A549 (cell line): ENCODE data around the gene LRRC8E. TPM values are rescaled to one million over a fixed set of nuclear protein-coding genes. Genes with fewer than 3 reads are reported as not detected.

Experiments
- ATAC-seq, 2 experiments: fragments of 200-7000 bp in 1 of 2; fragments of >200 bp in 1 of 2; cut with Nextera tagmentation in 1 of 2; cut with Tn5 transposase in 1 of 2; 3 replicates each; pipeline versions ENCODE4 v1.8.0 to v1.9.1; 2018 to 2020; ENCODE audit warnings: mild to moderate bottlenecking in 1 of 2, moderate library complexity in 1 of 2
- CTCF ChIA-PET: fragments of 300-600 bp; sonication (Branson Sonifier 250); formaldehyde crosslinking; extraction: SDS; loops from one replicate; lab custom pipeline; 2021; ENCODE audit warnings: antibody characterized with exemption, inconsistent platforms; lab: Yijun Ruan, JAX
- POLR2A ChIA-PET: fragments of 350-600 bp; formaldehyde crosslinking; extraction: SDS; loops from one replicate; lab custom pipeline; 2021; ENCODE audit warnings: antibody characterized with exemption, inconsistent platforms; lab: Yijun Ruan, JAX
- DNase-seq, 2 experiments: peaks; one replicate each; pipeline versions ENCODE4 v3.0.0 to v3.0.0-alpha.2; 2011 to 2016; ENCODE audit warnings: low read depth in 1 of 2, low spot score in 1 of 2
- FAIRE-seq: peaks from 2 replicates; lab custom pipeline; 2011; peaks lifted over from hg19 to GRCh38; lab: Jason Lieb, UNC
- H3K27ac ChIP-seq, 2 experiments: fragments of >200 bp; sonication (Bioruptor Twin); formaldehyde crosslinking; 3 replicates each; pipeline ENCODE4 v1.5.1; 2016 to 2017
- H3K4me1 ChIP-seq: fragments of >200 bp; sonication (Bioruptor Twin); formaldehyde crosslinking; 3 replicates; pipeline ENCODE4 v1.6.1; 2016
- H3K4me2 ChIP-seq: fragments of >200 bp; sonication (Bioruptor Twin); formaldehyde crosslinking; 3 replicates; pipeline ENCODE4 v1.6.1; 2016
- H3K4me3 ChIP-seq: fragments of >200 bp; sonication (Bioruptor Twin); formaldehyde crosslinking; 3 replicates; pipeline ENCODE4 v1.5.1; 2016
- H3K9me3 ChIP-seq: fragments of >200 bp; sonication (Bioruptor Twin); formaldehyde crosslinking; 3 replicates; pipeline ENCODE4 v1.6.1; 2016
- BHLHE40 ChIP-seq: IDR thresholded peaks from 2 replicates; pipeline ENCODE4 v1.6.1; 2012; ENCODE audit warnings: low read depth, low read length, inconsistent platforms
- CBX2 ChIP-seq: fragments of 200-600 bp; sonication (generic); IDR thresholded peaks from 2 replicates; pipeline ENCODE4 v1.6.1; 2016; ENCODE audit warnings: low read depth, mild to moderate bottlenecking, borderline replicate concordance
- CEBPB ChIP-seq, 2 experiments: fragments of >200 bp in 1 of 2; sonication (Bioruptor Twin) in 1 of 2; formaldehyde crosslinking in 1 of 2; IDR thresholded peaks; 2 replicates each; pipeline ENCODE4 v1.6.1; 2012 to 2016
- CTCF ChIP-seq: fragments of >200 bp; sonication (Bioruptor Twin); formaldehyde crosslinking; IDR thresholded peaks from 3 replicates; pipeline ENCODE4 v1.5.1; 2016
- EHMT2 ChIP-seq: fragments of 200-600 bp; sonication (generic); IDR thresholded peaks from 2 replicates; pipeline ENCODE4 v1.6.1; 2016; ENCODE audit warnings: antibody characterized with exemption, low read depth, mild to moderate bottlenecking, moderate library complexity
- EP300 ChIP-seq, 2 experiments: fragments of >200 bp; sonication (Bioruptor Twin); formaldehyde crosslinking; IDR thresholded peaks; 2 replicates in 1 of 2; 3 replicates in 1 of 2; pipeline ENCODE4 v1.6.1; 2016 to 2017
- FOSL2 ChIP-seq, 2 experiments: fragments of 450-650 bp in 1 of 2; fragments of >200 bp in 1 of 2; sonication (Bioruptor Twin) in 1 of 2; formaldehyde crosslinking; IDR thresholded peaks; 2 replicates each; pipeline versions ENCODE4 v1.5.0 to v1.6.1; 2016 to 2020; ENCODE audit warnings: mild to moderate bottlenecking in 1 of 2, moderate library complexity in 1 of 2
- FOXS1 ChIP-seq: fragments of 250-450 bp; sonication (Bioruptor Pico); IDR thresholded peaks from 2 replicates; pipeline ENCODE4 v1.5.0; 2020; ENCODE audit warnings: mild to moderate bottlenecking, moderate library complexity
- HOXA7 ChIP-seq: fragments of 250-450 bp; sonication (Bioruptor Pico); IDR thresholded peaks from 2 replicates; pipeline ENCODE4 v1.5.0; 2020; ENCODE audit warnings: mild to moderate bottlenecking, moderate library complexity
- JUN ChIP-seq, 2 experiments: fragments of >200 bp; sonication (Bioruptor Twin); formaldehyde crosslinking; IDR thresholded peaks; 2 replicates in 1 of 2; 3 replicates in 1 of 2; pipeline ENCODE4 v1.6.1; 2016 to 2017
- JUNB ChIP-seq: fragments of >200 bp; sonication (Bioruptor Twin); formaldehyde crosslinking; IDR thresholded peaks from 2 replicates; pipeline ENCODE4 v1.6.1; 2016
- KDM1A ChIP-seq: fragments of 200-600 bp; sonication (generic); IDR thresholded peaks from 2 replicates; pipeline ENCODE4 v1.6.1; 2016; ENCODE audit warnings: low read depth, mild to moderate bottlenecking
- MYC ChIP-seq: IDR thresholded peaks from 2 replicates; pipeline ENCODE4 v1.6.1; 2012; ENCODE audit warnings: mild to moderate bottlenecking, inconsistent platforms, low read length, improper control_type of control experiment, borderline replicate concordance
- NPAS2 ChIP-seq: fragments of 250-450 bp; sonication (Bioruptor Pico); IDR thresholded peaks from 2 replicates; pipeline ENCODE4 v1.8.0; 2022; ENCODE audit warnings: mild to moderate bottlenecking, moderate library complexity, borderline replicate concordance
- POLR2A ChIP-seq: IDR thresholded peaks from 2 replicates; pipeline ENCODE4 v1.6.1; 2012; ENCODE audit warnings: mild to moderate bottlenecking, low read length
- RARB ChIP-seq: fragments of 250-450 bp; sonication (Bioruptor Pico); IDR thresholded peaks from 2 replicates; pipeline ENCODE4 v1.8.0; 2021; ENCODE audit warnings: mild to moderate bottlenecking, moderate library complexity
- SREBF2 ChIP-seq: fragments of 450-650 bp; IDR thresholded peaks from 2 replicates; pipeline ENCODE4 v1.6.1; 2014; ENCODE audit warnings: mild to moderate bottlenecking, moderate library complexity
- TFCP2L1 ChIP-seq: fragments of 250-450 bp; sonication (Bioruptor Pico); IDR thresholded peaks from 2 replicates; pipeline ENCODE4 v1.5.0; 2021; ENCODE audit warnings: mild to moderate bottlenecking
- USF2 ChIP-seq: fragments of 450-650 bp; IDR thresholded peaks from 2 replicates; pipeline ENCODE4 v1.6.1; 2014; ENCODE audit warnings: antibody characterized with exemption
- ZFP36 ChIP-seq: fragments of 450-650 bp; IDR thresholded peaks from 2 replicates; pipeline ENCODE4 v1.6.1; 2014; ENCODE audit warnings: borderline replicate concordance; ENCODE audit not compliant: partially characterized antibody
- WGBS: methylation state at CpG from one replicate; pipeline ENCODE4 v1.1.6; 2017; ENCODE audit errors: missing lambda C conversion rate; 5-methylcytosine and 5-hydroxymethylcytosine counted together
- polyA plus RNA-seq, 4 experiments: library from polyadenylated mRNA; depleted of rRNA in 3 of 4; stranded (reverse); fragments of >200 nt; fragmentation: RNase III in 1 of 4; extraction: RNeasy Plus Mini Kit Qiagen cat#74134 plus additional on column Dnase treatment in 1 of 4; gene quantifications; 2 replicates in 3 of 4; 3 replicates in 1 of 4; pipeline ENCODE4 v1.2.3, GENCODE V29; 2011 to 2017
- TF ChIP-seq, protein P1 (sequence below): IDR thresholded peaks from 2 replicates; pipeline ENCODE4 v1.6.1; 2012
- TF ChIP-seq, protein P2 (sequence below): IDR thresholded peaks from 2 replicates; pipeline ENCODE4 v1.6.1; 2012; ENCODE audit warnings: low read depth, borderline replicate concordance
- TF ChIP-seq, protein P3 (sequence below): IDR thresholded peaks from 2 replicates; pipeline ENCODE4 v1.6.1; 2012

The LRRC8E gene
- polyA plus RNA-seq, 2 of the 4 experiments (the other 2 are of a cell fraction): 4.0 to 4.4 TPM

GRCh38 chr19:7867092-7867844, 21.0 kb upstream of the LRRC8E start:
- H3K4me3 ChIP-seq: no peak overlapping the region
- H3K4me2 ChIP-seq: no peak overlapping the region
- no peak for TF ChIP-seq ZFP36
- TF ChIP-seq SREBF2: no peak
- TF ChIP-seq MYC: no peak
- TF ChIP-seq RARB (CRISPR knock-in tag): no peak
- TF ChIP-seq NPAS2 (CRISPR knock-in tag): no peak
- no peak for TF ChIP-seq BHLHE40
- peaks cover 20% of the 10 kb centered on the region for H3K4me1 ChIP-seq
- ATAC-seq (no peak), FAIRE-seq (no peak), DNase-seq (no peak)
- H3K9me3 ChIP-seq: no peaks in the 10 kb centered on the region
- no peak overlapping the region for H3K27ac ChIP-seq
- POLR2A ChIA-PET: interaction anchor here (0.7 kb wide), 1 partner anchor 328 kb away, joined by 4 read pairs; no protein-coding TSS in a partner anchor
- CTCF ChIA-PET: interaction anchor here (2.3 to 2.5 kb wide), 3 partner anchors 14 to 53 kb away, joined by 10 to 18 read pairs (median 13); partner anchors contain the start of gene SNAPC2
- 86% methylated on average over 6 of the region's 9 CpGs for WGBS

GRCh38 chr19:7868326-7868670, 20.0 kb upstream of the LRRC8E start:
- H3K4me2 ChIP-seq: peak overlapping the region; percentile 81
- POLR2A ChIA-PET: interaction anchor here (0.7 to 2.2 kb wide), 4 partner anchors 16 to 52 kb away, joined by 5 to 13 read pairs (median 8); partner anchors contain the start of genes LRRC8E, MAP2K7 and SNAPC2
- peak overlapping the region; percentile 54 for H3K4me3 ChIP-seq
- DNase-seq (peak in 1 of 2 experiments; percentile 68), ATAC-seq (peak in 1 of 2 experiments; percentile 11; a peak in 3 of 6 replicates), FAIRE-seq (no peak)
- CTCF ChIA-PET: interaction anchor here (0.6 to 2.5 kb wide), 21 partner anchors 9 to 205 kb away, joined by 3 to 25 read pairs (median 10); partner anchors contain the start of genes MAP2K7, SNAPC2 and TIMM44
- H3K9me3 ChIP-seq: no peaks in the 10 kb centered on the region
- WGBS: 7% methylated on average over 13 of the region's 21 CpGs
- H3K4me1 ChIP-seq: peaks cover 23% of the 10 kb centered on the region
- no peak for TF ChIP-seq KDM1A
- TF ChIP-seq, protein P1, sequence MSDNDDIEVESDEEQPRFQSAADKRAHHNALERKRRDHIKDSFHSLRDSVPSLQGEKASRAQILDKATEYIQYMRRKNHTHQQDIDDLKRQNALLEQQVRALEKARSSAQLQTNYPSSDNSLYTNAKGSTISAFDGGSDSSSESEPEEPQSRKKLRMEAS: peak; percentile 53; the same call in 1 of the 2 replicates
- TF ChIP-seq, protein P2, sequence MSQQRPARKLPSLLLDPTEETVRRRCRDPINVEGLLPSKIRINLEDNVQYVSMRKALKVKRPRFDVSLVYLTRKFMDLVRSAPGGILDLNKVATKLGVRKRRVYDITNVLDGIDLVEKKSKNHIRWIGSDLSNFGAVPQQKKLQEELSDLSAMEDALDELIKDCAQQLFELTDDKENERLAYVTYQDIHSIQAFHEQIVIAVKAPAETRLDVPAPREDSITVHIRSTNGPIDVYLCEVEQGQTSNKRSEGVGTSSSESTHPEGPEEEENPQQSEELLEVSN: peak; percentile 45; the same call in 1 of the 2 replicates
- H3K27ac ChIP-seq: peak overlapping the region; percentile 49 to 82; a peak in 5 of 6 replicates

DNA sequence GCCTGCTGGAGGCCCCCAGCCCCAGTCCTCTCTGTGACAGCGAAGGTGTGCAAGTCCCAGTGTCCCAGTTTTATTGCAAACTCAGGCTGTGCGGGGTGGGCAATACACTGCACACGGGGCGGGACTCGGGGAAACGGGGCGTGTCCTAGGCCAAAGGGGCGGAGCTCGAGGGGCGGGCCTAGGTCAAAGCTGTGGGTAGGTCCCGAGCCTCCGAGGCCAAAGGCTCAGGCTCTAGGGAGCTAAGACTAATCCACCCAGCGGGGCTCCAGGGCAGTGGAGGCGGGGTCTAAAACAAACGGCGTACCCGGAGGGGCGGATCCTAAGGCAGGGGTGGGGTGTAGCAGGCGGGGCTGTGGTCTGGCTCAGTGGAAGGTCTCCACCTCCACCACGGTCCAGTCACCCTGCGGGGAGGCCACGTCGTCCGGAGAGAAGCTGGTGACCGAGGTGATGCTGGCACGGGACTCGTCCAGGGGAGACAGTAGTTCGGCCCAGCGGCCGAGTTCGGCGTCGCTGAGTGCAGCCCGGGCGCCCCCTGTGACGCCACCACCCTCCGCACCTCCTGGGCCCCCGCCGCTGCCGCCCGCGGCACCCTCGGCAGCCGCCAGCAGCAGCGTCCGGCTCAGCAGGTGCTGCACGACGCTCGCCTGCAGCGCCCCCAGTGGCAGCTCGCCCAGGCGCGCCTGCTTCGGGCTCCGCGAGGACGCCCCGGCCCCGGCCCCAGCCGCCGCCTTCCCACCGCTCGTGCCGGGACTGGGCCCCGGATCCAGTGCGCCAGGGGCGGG, 19.4 kb upstream of the LRRC8E start:
- FAIRE-seq: no peak
- H3K4me3 ChIP-seq: peak overlapping the region; percentile 54
- no peaks in the 10 kb centered on the region for H3K9me3 ChIP-seq
- peak overlapping the region; percentile 81 for H3K4me2 ChIP-seq
- peak overlapping the region; percentile 59 to 82 for H3K27ac ChIP-seq
- 0% methylated on average over 6 of the region's 67 CpGs for WGBS
- peaks cover 28% of the 10 kb centered on the region for H3K4me1 ChIP-seq
- ChIA-PET CTCF (interaction anchor here (0.6 to 2.5 kb wide), 26 partner anchors 9 to 287 kb away, joined by 3 to 25 read pairs (median 6); partner anchors contain the start of genes MAP2K7, SNAPC2 and TIMM44), POLR2A (interaction anchor here (0.7 to 2.2 kb wide), 8 partner anchors 16 to 363 kb away, joined by 3 to 13 read pairs (median 4); partner anchors contain the start of genes LRRC8E, MAP2K7, SNAPC2 and TIMM44)
- peak; percentile 40 to 65 for ATAC-seq
- peak; percentile 83 to 91 for DNase-seq
- no peak for TF ChIP-seq CBX2
- no peak for TF ChIP-seq TFCP2L1
- TF ChIP-seq FOXS1 (CRISPR knock-in tag): no peak
- peak; percentile 72 for TF ChIP-seq CTCF
- TF ChIP-seq EHMT2: no peak
- TF ChIP-seq HOXA7: no peak
- no peak for TF ChIP-seq USF2
- TF ChIP-seq CEBPB (IDR thresholded peaks at IDR 0.05): no peak
- no peak for TF ChIP-seq JUNB
- TF ChIP-seq, protein P2: peak; percentile 57; the same call in 1 of the 2 replicates
- no peak for TF ChIP-seq JUN (IDR thresholded peaks at IDR 0.05)
- no peak for TF ChIP-seq MYC
- TF ChIP-seq EP300 (IDR thresholded peaks at IDR 0.05): no peak
- TF ChIP-seq, protein P3, sequence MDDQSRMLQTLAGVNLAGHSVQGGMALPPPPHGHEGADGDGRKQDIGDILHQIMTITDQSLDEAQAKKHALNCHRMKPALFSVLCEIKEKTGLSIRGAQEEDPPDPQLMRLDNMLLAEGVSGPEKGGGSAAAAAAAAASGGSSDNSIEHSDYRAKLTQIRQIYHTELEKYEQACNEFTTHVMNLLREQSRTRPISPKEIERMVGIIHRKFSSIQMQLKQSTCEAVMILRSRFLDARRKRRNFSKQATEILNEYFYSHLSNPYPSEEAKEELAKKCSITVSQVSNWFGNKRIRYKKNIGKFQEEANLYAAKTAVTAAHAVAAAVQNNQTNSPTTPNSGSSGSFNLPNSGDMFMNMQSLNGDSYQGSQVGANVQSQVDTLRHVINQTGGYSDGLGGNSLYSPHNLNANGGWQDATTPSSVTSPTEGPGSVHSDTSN: no peak
- peak; percentile 35 for TF ChIP-seq POLR2A
- no peak for TF ChIP-seq FOSL2 (IDR thresholded peaks at IDR 0.05)
- TF ChIP-seq FOSL2 (CRISPR knock-in tag; IDR thresholded peaks at IDR 0.05): 0 out of 2 replicates have a peak, but pooled peaks have one; percentile 9
